PC-3 (cell line): ENCODE measurements around the gene CHAF1B.
"Not testable (repeated sequence)": the region's sequence is repeated elsewhere in the genome, so short reads cannot be mapped to it uniquely, and the experiment has no call there.

Experiments used
- CTCF ChIP-seq: fragments of 300-600 bp; sonication (generic); conservative IDR thresholded peaks from 2 replicates; pipeline ENCODE4 v1.5.1; 2017; ENCODE audit warnings: antibody characterized with exemption, low read depth, mild to moderate bottlenecking, low read length
- EZH2 ChIP-seq: fragments of 300-600 bp; sonication (generic); IDR thresholded peaks from one replicate; pipeline ENCODE4 v1.6.1; 2017; ENCODE audit warnings: antibody characterized with exemption, mild to moderate bottlenecking, low read length; ENCODE audit not compliant: unreplicated experiment
- EZH2phosphoT487 ChIP-seq: fragments of 300-600 bp; sonication (generic); IDR thresholded peaks from 2 replicates; pipeline ENCODE4 v1.6.1; 2018; ENCODE audit warnings: mild to moderate bottlenecking, antibody characterized with exemption, low read length, borderline replicate concordance

- not testable (repeated sequence) for TF ChIP-seq CTCF, EZH2phosphoT487, EZH2
These were observed 6.5 kb downstream of the CHAF1B start for GRCh38 chr21:36391649-36392048.
